IMR-90 (cell line): ENCODE results near the gene MARCHF9. TPM values are rescaled to one million over a fixed set of nuclear protein-coding genes. Genes with fewer than 3 reads are reported as not detected.

ENCODE experiments used
- ATAC-seq: fragments of 200-7000 bp; cut with Tn5 transposase; 2 replicates; pipeline ENCODE4 v1.9.1; 2020; ENCODE audit warnings: low read depth, mild to moderate bottlenecking, moderate library complexity
- BruUV-seq: library from RNA; stranded (reverse); fragments of 400-500 nt; replicated peaks from 2 replicates; lab custom pipeline; 2021; lab: Mats Ljungman, UMichigan
- CTCF ChIA-PET: fragments of 300-600 bp; formaldehyde crosslinking; extraction: SDS; loops from one replicate; lab custom pipeline; 2021; ENCODE audit warnings: antibody characterized with exemption; lab: Yijun Ruan, JAX
- POLR2A ChIA-PET: fragments of 300-600 bp; sonication (Branson Sonifier 250); formaldehyde crosslinking; loops from one replicate; lab custom pipeline; 2022; ENCODE audit warnings: antibody characterized with exemption; ENCODE audit not compliant: unreplicated experiment; lab: Charles Lee
- DNase-seq: peaks from one replicate; pipeline ENCODE4 v3.0.0; 2013
- H2AFZ ChIP-seq: replicated peaks from 2 replicates; pipeline ENCODE3; 2013; ENCODE audit warnings: low read length, mild to moderate bottlenecking; ENCODE audit not compliant: poor library complexity
- H2AK5ac ChIP-seq: 2 replicates; pipeline ENCODE4 v1.6.1; 2013; ENCODE audit warnings: low read depth, low read length, inconsistent platforms
- H2AK9ac ChIP-seq: replicated peaks from 2 replicates; pipeline ENCODE3; 2013; ENCODE audit warnings: mild to moderate bottlenecking, low read depth, low read length, moderate library complexity; ENCODE audit not compliant: poor library complexity
- H2BK120ac ChIP-seq: 2 replicates; pipeline ENCODE4 v1.6.1; 2013; ENCODE audit warnings: low read depth, low read length, inconsistent platforms
- H2BK15ac ChIP-seq: 3 replicates; pipeline ENCODE4 v1.6.1; 2013; ENCODE audit warnings: low read depth, low read length, inconsistent platforms
- H2BK20ac ChIP-seq: 2 replicates; pipeline ENCODE4 v1.6.1; 2013; ENCODE audit warnings: low read depth, mild to moderate bottlenecking, inconsistent platforms, low read length, moderate library complexity
- H2BK5ac ChIP-seq: 2 replicates; pipeline ENCODE4 v1.6.1; 2013; ENCODE audit warnings: mild to moderate bottlenecking, low read depth, low read length, inconsistent platforms; ENCODE audit not compliant: poor library complexity, severe bottlenecking
- H3K14ac ChIP-seq: replicated peaks from 2 replicates; pipeline ENCODE4 v1.6.1; 2013; ENCODE audit warnings: low read depth, low read length, inconsistent platforms
- H3K18ac ChIP-seq: 2 replicates; pipeline ENCODE4 v1.6.1; 2013; ENCODE audit warnings: low read depth, low read length, control low read depth
- H3K23ac ChIP-seq: 2 replicates; pipeline ENCODE4 v1.6.1; 2013; ENCODE audit warnings: low read depth, low read length, inconsistent platforms
- H3K27ac ChIP-seq: 2 replicates; pipeline ENCODE4 v1.5.1; 2013; ENCODE audit warnings: mild to moderate bottlenecking, control low read depth, low read length; ENCODE audit not compliant: insufficient read depth
- H3K27me3 ChIP-seq: 2 replicates; pipeline ENCODE4 v1.6.1; 2013; ENCODE audit warnings: low read length; ENCODE audit not compliant: control insufficient read depth, insufficient read depth
- H3K36me3 ChIP-seq: 2 replicates; pipeline ENCODE4 v1.6.1; 2013; ENCODE audit warnings: low read length, mixed read lengths; ENCODE audit not compliant: control insufficient read depth, insufficient read depth
- H3K4ac ChIP-seq: 2 replicates; pipeline ENCODE4 v1.6.1; 2013; ENCODE audit warnings: low read depth, low read length, inconsistent platforms
- H3K4me1 ChIP-seq: 2 replicates; pipeline ENCODE4 v1.6.1; 2013; ENCODE audit warnings: low read length, mixed read lengths; ENCODE audit not compliant: control insufficient read depth, insufficient read depth
- H3K4me2 ChIP-seq: 2 replicates; pipeline ENCODE4 v1.6.1; 2013; ENCODE audit warnings: low read depth, mild to moderate bottlenecking, control low read depth, low read length, moderate library complexity
- H3K4me3 ChIP-seq: 2 replicates; pipeline ENCODE4 v1.5.1; 2013; ENCODE audit warnings: low read depth, mild to moderate bottlenecking, control low read depth, low read length, moderate library complexity; ENCODE audit not compliant: insufficient read depth
- H3K56ac ChIP-seq: 2 replicates; pipeline ENCODE4 v1.6.1; 2013; ENCODE audit warnings: low read length, inconsistent platforms; ENCODE audit not compliant: insufficient read depth; ENCODE audit errors: extremely low read depth
- H3K79me1 ChIP-seq, 2 experiments: 2 replicates each; pipeline ENCODE4 v1.6.1; 2013; ENCODE audit warnings: low read length in 2 of 2, inconsistent platforms in 1 of 2, low read depth in 1 of 2
- H3K9ac ChIP-seq: 2 replicates; pipeline ENCODE4 v1.6.1; 2013; ENCODE audit warnings: low read depth, low read length, control low read depth
- H3K9me1 ChIP-seq: 2 replicates; pipeline ENCODE4 v1.6.1; 2013; ENCODE audit warnings: low read length, inconsistent platforms; ENCODE audit not compliant: insufficient read depth
- H3K9me3 ChIP-seq: 2 replicates; pipeline ENCODE4 v1.6.1; 2013; ENCODE audit warnings: low read length; ENCODE audit not compliant: control insufficient read depth, insufficient read depth
- H4K20me1 ChIP-seq: 2 replicates; pipeline ENCODE4 v1.6.1; 2013; ENCODE audit warnings: low read length, inconsistent platforms; ENCODE audit not compliant: insufficient read depth
- H4K5ac ChIP-seq: 2 replicates; pipeline ENCODE4 v1.6.1; 2013; ENCODE audit warnings: mild to moderate bottlenecking, low read depth, low read length, control low read depth
- H4K8ac ChIP-seq, 2 experiments: 2 replicates each; pipeline ENCODE4 v1.6.1; 2013; ENCODE audit warnings: low read depth in 2 of 2, low read length in 2 of 2, control low read depth in 1 of 2, inconsistent platforms in 1 of 2
- H4K91ac ChIP-seq: 2 replicates; pipeline ENCODE4 v1.6.1; 2013; ENCODE audit warnings: low read depth, low read length, inconsistent platforms; ENCODE audit not compliant: insufficient read depth
- NFE2L2 ChIP-seq: fragments of 150-350 bp; IDR thresholded peaks from 2 replicates; pipeline ENCODE4 v1.6.1; 2016; ENCODE audit warnings: low read depth, mild to moderate bottlenecking, low read length
- USF2 ChIP-seq: fragments of 150-350 bp; IDR thresholded peaks from 2 replicates; pipeline ENCODE4 v1.6.1; 2017; ENCODE audit warnings: mild to moderate bottlenecking, antibody characterized with exemption, low read length, low read depth
- WGBS, 2 experiments: methylation state at CpG; one replicate each; pipeline versions ENCODE4 v1.1.5 to v1.1.7; 2013; ENCODE audit warnings: missing lambda C conversion rate in 2 of 2; ENCODE audit not compliant: insufficient read length in 1 of 2; ENCODE audit errors: extremely low coverage in 2 of 2; 5-methylcytosine and 5-hydroxymethylcytosine counted together
- dilution Hi-C: fragments of 300-500 bp; cut with HindIII; formaldehyde crosslinking; loops from one replicate; pipeline ENCODE4 v1.14.3; 2018; ENCODE audit warnings: low sequenced_read_pairs; ENCODE audit not compliant: unreplicated experiment
- in situ Hi-C: fragments of 300-500 bp; cut with MboI; formaldehyde crosslinking; loops from 3 replicates; pipeline ENCODE4 v1.14.3; 2019; ENCODE audit warnings: low sequenced_read_pairs, inconsistent platforms, mixed read lengths
- intact Hi-C: fragments of 100-400 bp; cut with micrococcal nuclease; formaldehyde crosslinking; loops from 2 replicates; pipeline ENCODE4 v1.10.0; 2022
- polyA plus RNA-seq, 3 experiments: library from polyadenylated mRNA; depleted of rRNA; stranded (reverse); fragments of >200 nt; gene quantifications; 2 replicates each; pipeline ENCODE4 v1.2.3, GENCODE V29; 2012; ENCODE audit warnings: low replicate concordance in 1 of 3
- total RNA-seq: library from RNA; depleted of rRNA; stranded (reverse); fragments of >200 nt; gene quantifications from 2 replicates; pipeline ENCODE4 v1.2.3, GENCODE V29; 2012

Gene MARCHF9
- total and polyA plus RNA-seq, 2 of the 4 experiments (the other 2 are of a cell fraction), result 1.1 to 5.4 TPM

GRCh38 chr12:57753756-57754337, 1.1 kb upstream of the MARCHF9 start:
- Histone ChIP-seq H3K36me3 (peaks cover 22% of the 10 kb centered on the region), H2BK5ac (no peak overlapping the region), H3K23ac (no peak overlapping the region; the same call in 1 of the 2 replicates), H3K56ac (no peak overlapping the region), H3K14ac (no peak overlapping the region), H3K4me3 (no peak overlapping the region), H2AK9ac (no peak overlapping the region), H2AK5ac (no peak overlapping the region), H2AFZ (no peak overlapping the region), H3K9ac (no peak overlapping the region), H3K9me3 (no peaks in the 10 kb centered on the region), H4K20me1 (peaks cover 7% of the 10 kb centered on the region; the same call in 1 of the 2 replicates), H4K8ac (no peak overlapping the region), H3K4me1 (peaks cover 7% of the 10 kb centered on the region), H3K4me2 (no peak overlapping the region), H4K91ac (no peak overlapping the region), H3K18ac (no peak overlapping the region), H2BK15ac (no peak overlapping the region), H2BK120ac (no peak overlapping the region), H3K79me1 (peaks cover 16 to 36% of the 10 kb centered on the region in 2 experiments; a peak in 3 of 4 replicates), H3K27ac (no peak overlapping the region), H3K9me1 (peaks cover 15% of the 10 kb centered on the region), H3K27me3 (peaks cover 10% of the 10 kb centered on the region), H3K4ac (no peak overlapping the region), H4K5ac (no peak overlapping the region), H2BK20ac (no peak overlapping the region)
- intact Hi-C loops (no loop called here), in situ Hi-C loops (no loop called here), dilution Hi-C loops (no loop called here)
- ATAC-seq, result no peak
- POLR2A ChIA-PET, result no interaction called here
- WGBS, 2 experiments, result 23% methylated on average over 1 of the region's 1 CpG; no CpG with 5 or more reads in 1 of the 2 experiments
- no TSS peak for BruUV-seq
- no peak for DNase-seq
- CTCF ChIA-PET, result no interaction called here
- TF ChIP-seq NFE2L2 (no peak), USF2 (no peak)
